ENCODE data around the gene SH3PXD2B.

DNA sequence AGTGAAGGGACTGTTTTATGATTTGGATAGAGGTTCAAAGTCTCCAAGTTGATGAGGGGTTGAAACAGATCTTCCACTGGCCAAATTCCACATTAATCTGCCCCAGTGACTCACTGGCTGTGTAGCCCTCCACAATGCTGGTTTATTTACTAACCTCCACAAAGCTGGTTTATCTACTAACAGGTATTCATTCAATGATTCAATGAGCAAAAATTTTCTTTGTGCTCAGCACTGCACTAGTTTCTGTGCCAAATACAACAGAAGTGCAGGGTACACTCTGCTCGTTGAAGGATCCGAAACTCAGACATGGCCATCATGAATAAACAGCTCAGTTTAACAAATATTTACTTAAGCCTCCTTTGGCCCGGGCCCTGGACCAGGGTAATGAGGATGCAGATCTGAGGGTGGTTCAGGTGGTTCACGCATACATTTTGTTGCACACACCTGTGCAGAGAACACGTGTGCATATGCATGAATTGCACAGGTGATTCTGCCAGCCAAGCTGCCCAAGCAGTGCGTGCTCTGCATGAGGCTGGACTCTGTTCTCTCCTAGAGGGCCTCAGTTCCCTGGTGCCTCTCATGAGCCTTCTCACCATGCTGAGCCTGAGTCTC lies 71.0 kb downstream of the SH3PXD2B start:
- TF ChIP-seq, protein P1, sequence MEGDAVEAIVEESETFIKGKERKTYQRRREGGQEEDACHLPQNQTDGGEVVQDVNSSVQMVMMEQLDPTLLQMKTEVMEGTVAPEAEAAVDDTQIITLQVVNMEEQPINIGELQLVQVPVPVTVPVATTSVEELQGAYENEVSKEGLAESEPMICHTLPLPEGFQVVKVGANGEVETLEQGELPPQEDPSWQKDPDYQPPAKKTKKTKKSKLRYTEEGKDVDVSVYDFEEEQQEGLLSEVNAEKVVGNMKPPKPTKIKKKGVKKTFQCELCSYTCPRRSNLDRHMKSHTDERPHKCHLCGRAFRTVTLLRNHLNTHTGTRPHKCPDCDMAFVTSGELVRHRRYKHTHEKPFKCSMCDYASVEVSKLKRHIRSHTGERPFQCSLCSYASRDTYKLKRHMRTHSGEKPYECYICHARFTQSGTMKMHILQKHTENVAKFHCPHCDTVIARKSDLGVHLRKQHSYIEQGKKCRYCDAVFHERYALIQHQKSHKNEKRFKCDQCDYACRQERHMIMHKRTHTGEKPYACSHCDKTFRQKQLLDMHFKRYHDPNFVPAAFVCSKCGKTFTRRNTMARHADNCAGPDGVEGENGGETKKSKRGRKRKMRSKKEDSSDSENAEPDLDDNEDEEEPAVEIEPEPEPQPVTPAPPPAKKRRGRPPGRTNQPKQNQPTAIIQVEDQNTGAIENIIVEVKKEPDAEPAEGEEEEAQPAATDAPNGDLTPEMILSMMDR (IDR thresholded peaks at IDR 0.05), result peak in 1 of 7 experiments; percentile 5
- TF ChIP-seq POLR2A (IDR thresholded peaks at IDR 0.05) (no peak), EP300 (IDR thresholded peaks at IDR 0.05) (no peak), POLR2AphosphoS5 (IDR thresholded peaks at IDR 0.05) (peak in 1 of 3 donors; percentile 52)

Data from stomach (tissue), 4 donors.